NCI-H2171 treated with DMSO at 0.1 percent for 48 hours (cell line): Measurements from ENCODE around the gene SEMA5A.
"Not testable (repeated sequence)": the region's sequence is repeated elsewhere in the genome, so short reads cannot be mapped to it uniquely, and the experiment has no call there.

Experiments used
- DNase-seq: peaks from one replicate; lab custom pipeline; 2025; lab: John Stamatoyannopoulos, UW

Gene SEMA5A

DNA sequence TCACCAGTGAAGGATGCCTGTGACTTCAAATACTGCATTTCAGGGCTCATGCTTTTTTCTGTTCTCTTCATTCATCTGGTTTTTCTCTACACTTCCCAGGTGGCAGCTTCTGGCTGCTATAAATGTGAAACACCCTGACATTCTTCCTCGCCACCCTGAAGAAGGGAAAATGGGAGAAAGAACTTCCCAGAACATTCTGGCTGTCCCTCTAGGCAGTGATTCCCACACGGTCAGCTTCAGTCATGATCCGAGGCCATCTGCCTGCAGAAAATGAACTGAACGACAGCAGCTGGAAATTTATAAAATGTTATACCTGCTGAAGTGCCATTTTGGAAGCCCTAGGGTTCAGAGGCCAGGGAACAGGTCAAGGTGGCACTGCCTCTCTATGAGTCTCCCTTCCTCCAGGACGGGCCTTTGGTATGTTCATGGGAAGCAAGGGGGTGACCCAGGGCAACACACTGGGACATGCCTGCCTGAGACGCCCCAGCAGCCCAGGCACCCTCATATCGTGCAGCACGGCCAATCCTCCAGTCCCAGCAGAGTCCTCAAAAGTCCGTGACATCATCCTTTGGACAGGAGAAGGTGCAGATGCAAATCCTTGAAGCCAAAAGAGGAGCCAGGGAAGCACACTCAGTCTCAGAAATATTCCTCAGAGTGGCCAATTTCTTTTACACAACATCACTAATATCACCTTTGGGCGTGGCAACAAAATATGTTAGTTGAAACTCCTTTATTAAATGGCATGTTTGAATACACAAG lies 107.1 kb downstream of the SEMA5A start:
- no peak for DNase-seq

DNA sequence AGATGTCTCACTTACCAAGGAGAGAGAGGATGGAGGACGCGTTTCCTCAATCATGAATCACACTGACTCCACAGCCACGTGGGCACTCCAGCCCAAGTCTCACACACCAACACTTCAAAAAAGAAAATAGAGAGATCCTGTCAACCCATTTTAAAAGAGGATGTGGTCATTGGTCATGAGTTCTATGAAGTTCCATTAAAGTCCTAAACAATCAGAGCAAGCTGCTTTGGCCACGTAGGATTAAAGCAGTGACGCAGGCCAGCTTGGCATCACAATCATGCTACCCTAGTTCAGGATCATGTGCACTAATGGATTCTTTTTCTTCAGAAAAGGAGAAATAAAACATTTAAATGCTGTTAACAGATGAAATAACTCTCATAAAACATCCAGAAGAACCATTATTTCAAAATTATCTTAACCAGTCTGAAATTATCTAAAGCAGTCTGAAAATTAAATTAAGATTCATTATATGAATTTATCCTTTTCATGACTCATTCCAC lies 108.1 kb downstream of the SEMA5A start:
- DNase-seq, result no peak

GRCh38 chr5:9431496-9432258 lies 114.2 kb downstream of the SEMA5A start:
- DNase-seq, result no peak

DNA sequence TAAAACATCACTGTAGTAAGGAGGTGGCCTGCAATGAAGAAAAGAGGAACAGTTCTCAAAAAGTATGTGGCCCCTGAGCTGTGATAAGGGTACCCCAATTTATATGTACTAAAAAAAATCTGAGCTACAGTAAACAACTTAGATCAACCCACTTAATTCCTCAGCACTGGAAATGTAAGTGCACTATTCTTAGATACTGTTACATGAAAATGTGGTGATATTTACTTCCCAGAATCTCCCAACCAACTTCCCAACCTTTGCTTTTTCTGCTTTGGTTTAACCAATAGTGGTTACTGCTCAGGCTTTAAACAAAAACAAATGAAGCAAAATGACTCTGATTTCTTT lies 114.8 kb downstream of the SEMA5A start:
- no peak for DNase-seq

- no peak for DNase-seq
Measured at GRCh38 chr5:9430306-9430705, 115.6 kb downstream of the SEMA5A start.

- DNase-seq, result no peak
Measured at GRCh38 chr5:9429691-9430215, 116.1 kb downstream of the SEMA5A start.

DNA sequence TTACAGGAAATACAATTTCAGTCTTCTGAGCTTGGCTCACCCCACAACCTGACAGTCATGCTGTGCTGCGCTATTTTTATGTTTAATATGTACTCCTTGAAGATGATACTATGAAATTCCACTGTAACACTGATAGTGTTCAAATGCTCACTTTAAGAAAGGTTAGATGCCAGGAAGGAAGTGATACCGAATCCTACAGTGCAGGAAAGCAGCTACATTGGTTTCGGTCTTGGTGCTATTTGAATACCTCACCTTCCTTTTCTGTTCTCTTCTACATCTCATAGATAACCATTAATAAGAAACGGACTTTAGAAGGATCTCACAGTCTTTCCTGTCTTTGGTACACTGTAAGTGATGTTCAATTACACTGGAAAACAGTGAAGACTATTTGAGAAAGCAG lies 117.6 kb downstream of the SEMA5A start:
- no peak for DNase-seq

DNA sequence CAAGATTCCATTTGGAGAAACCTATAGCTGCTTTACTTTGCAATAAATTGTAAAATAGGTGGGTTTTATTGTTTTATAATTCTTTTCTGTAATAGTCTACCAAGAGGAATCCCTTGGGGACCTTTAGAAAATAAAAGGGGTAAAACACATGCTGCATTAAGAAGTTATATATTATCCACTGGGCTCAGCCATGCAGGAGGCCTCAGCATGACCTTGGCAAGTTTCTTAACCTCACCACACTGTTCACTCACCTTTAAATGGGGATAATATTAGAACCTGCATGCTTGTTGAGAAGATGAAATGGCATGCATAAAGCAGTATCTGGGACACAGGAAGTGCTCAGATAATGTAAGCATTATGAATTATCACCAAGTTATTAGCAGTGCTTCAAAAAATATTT lies 120.2 kb downstream of the SEMA5A start:
- DNase-seq, result no peak

DNA sequence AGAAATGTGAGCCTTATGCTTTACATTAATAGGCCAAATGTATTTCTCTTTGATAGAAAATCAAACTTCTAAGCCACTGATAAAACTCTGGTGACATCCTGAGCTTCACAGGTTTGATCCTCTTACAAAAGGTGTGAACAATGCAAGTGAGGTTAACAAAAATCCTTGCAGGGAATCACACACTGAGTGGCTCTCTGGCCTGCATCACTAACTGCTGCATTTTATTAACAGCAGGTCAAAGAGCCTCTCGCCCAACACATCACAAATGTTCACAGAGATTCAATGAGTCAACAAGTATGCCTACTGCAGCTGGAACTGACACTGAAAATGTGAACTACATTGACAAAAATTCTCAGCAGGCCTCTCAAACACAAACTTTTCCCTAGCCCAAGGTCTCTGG lies 122.3 kb downstream of the SEMA5A start:
- no peak for DNase-seq

- no peak for DNase-seq
Measured at GRCh38 chr5:9421884-9422283, 124.0 kb downstream of the SEMA5A start.

DNA sequence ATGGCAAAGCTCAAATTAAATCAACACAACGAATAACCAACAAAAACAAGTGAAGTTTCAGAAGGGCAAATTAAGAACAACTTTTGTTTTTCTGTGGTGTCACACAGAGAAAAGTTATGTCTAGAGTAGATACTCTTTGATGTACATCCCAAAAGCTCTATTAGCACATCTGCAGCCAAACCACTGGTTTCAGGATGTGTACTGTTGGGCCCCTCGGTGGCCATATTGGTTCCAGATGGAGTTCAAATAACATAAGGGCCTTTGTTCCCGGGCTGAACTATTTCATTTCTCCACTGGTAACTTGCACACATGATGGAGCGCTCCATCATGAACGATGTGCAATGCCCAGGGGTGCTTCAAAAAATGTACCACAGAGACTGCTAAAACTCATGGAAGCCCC lies 126.1 kb downstream of the SEMA5A start:
- DNase-seq, result no peak

- DNase-seq, result no peak
Measured at GRCh38 chr5:9415566-9415965, 130.3 kb downstream of the SEMA5A start.

- no peak for DNase-seq
Measured at GRCh38 chr5:9415091-9415490, 130.8 kb downstream of the SEMA5A start.

DNA sequence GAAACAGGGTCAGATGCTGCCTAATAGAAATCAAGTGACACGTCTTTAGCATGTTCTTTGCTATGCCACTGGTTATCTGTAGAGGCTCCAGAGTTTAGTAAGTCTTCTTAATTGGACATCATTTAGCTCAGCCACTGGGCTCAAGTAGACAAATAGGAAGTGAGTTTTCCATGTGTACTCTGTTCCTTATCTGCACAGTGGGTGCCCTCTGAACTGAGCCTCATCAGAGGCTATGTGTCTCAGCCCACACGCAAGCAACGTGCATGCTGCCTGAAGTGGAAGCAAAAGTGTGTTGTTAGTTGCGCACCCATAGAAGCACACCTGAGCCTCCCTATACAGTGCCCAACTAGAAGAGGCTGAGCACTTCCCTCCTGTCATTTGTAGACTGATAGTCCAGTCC lies 134.7 kb downstream of the SEMA5A start:
- DNase-seq, result no peak

DNA sequence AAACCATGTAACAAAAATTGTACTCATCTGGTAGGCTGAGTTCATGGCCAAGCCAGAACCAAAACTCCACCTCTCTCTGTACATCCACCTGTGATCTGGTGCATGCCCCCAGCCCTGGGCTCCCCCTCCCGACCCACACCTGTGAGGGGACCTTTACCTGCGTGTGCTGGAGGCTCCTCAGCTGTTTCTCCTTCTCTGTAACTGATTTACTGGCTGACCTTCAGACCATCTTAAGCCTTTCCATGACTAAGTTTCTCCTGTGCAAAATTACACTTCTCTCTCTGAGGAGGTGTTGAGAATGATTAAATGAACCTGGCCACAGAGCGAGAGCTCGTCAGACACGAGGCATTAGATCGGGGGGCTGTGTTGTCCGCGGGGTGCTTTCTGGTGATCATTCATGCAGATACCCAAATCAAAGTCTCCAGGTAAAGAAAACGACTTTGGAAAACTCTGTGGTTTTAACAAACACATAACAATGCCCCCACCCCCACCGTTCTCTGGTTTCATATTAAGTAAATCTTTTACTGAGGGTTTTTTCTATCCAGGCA lies 136.4 kb downstream of the SEMA5A start:
- DNase-seq, result no peak

DNA sequence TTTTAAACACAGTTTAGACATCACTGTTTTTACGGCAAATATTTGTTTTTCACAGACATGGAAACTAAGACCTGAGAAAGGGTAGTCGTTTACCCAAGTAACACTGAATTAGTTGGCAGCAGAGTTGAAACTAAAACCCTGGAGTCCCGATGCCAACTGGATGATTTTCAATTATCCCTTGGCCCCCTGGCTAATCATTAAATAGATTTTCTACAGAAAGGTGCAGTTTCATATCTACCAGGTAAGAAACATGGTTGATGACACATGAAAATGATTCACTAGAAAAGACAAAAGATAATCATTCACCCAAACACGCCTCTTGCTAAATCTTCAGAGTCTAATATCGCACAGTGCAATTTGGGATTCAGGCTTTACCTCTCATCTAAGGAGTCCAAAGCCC lies 136.9 kb downstream of the SEMA5A start:
- no peak for DNase-seq

- no peak for DNase-seq
Measured at GRCh38 chr5:9405196-9405754, 140.6 kb downstream of the SEMA5A start.

DNA sequence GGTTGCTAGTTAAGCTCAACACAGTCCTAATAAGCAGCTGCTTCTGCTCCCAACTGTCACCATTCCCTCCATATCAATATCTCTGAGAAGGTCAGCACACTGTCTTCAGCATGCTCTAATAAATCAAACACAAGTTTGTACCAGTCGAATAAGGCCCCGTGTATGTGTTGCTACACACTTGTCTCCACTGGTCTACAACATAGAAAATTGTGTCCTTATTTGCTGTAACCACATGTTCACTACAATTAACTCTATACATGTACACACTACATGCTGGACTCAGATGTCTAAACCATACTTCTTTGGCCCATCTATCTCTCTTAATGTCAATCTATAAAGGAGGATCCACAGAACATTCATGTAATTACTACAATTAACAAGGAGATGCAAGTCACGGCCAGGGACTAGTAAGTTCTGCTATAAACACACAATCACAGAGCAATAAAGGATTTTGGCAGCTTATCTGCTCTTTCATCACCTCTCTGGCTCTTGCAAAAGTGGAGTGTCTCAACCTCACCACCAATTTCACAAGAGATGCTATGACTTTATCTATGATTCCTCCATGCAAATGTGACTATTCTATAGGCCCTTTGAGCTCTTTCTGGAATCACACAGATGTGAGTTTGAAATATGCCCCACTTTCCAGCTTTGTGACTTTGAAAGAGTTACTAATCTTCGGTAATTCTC lies 143.9 kb downstream of the SEMA5A start:
- DNase-seq, result no peak

GRCh38 chr5:9399783-9400182 lies 146.1 kb downstream of the SEMA5A start:
- not testable (repeated sequence) for DNase-seq

GRCh38 chr5:9399094-9399493 lies 146.8 kb downstream of the SEMA5A start:
- DNase-seq, result no peak

DNA sequence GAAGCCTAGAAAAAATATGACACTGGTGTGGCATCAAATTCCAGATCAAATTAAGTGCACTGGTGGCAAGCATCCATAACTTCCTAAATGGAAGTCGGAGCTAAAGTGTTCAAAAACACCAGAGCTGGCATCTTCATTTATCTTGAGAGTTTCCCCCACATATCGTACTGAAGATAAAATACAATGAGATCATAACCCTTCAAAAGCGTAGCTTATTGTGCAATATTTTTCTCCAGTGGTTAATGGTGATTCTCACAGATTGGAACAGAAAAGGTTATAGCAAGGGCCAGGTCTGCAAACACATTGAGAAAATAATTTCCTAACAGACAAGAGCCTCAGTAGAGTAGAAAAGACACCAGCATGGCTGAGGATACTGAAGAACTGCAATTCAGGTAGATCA lies 147.6 kb downstream of the SEMA5A start:
- DNase-seq, result no peak

DNA sequence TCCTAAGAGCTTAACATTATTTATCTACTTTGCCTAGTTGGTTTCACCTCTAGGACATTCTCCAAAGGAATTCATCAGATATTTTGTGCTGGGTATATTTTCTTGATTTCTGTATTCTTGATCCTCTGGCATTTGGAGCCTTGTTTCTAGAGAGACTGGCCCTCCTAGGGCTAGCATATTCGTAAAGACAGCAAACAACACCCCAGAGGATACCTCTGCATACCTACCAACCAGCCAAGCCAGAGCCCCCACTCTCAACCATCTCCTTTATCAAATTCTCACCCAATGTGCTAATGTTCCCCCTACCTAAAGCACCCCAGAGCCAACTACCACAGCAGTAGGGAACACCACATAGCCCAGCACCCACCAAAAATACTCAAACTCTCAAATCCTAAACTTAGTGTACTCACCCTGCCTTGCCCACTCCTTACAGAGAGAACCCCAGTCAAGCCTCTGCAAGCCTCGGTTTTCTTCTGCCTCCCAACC lies 149.5 kb downstream of the SEMA5A start:
- DNase-seq, result no peak
